GM04504 (cell line): ENCODE data around the gene VAV3.
A peak's percentile ranks its signal among the peaks of the same experiment; 100 is the strongest.
"Not testable (repeated sequence)": the region's sequence is repeated elsewhere in the genome, so short reads cannot be mapped to it uniquely, and the experiment has no call there.

Experiments
- DNase-seq: peaks from one replicate; pipeline ENCODE4 v3.0.0-alpha.2; 2012; ENCODE audit warnings: low read depth

The VAV3 gene

GRCh38 chr1:107733401-107733800 lies 231.6 kb downstream of the VAV3 start:
- not testable (repeated sequence) for DNase-seq

DNA sequence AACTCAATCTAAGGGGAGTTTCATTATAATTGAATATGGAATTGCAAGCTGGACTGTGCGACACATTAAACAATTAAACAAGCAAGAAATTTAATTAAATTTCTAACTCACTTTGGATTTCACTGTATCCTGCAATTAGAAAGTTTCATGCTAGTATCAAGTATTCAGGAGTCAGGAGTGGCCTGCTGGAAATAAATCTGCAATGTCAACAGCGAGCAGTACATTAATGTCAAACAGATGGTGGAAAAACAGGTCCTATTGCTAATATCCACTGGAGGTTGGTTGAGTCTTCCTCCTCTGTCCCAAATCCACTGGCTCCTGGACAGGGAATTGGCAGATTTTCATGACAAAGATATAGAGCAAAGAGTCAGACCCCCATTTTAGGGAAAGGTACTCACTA lies 237.1 kb downstream of the VAV3 start:
- no peak for DNase-seq

DNA sequence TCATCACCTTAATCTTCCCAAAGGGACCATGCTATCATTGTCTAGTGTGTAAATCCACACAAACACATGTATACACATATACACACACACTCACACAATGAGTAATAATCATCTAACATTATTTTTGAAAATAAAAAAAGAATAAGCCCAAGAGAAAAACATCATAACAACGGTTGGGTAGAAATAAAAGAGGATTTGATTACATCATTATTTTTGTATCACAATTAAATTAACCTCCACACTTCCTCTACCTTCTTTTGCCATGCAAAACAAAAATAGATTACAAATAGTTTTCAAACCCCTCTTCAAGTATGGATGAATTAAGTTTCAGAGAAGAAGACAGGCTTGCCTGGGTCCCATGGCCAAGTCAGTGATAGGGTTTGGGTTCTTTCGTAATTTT lies 238.1 kb downstream of the VAV3 start:
- DNase-seq, result no peak

DNA sequence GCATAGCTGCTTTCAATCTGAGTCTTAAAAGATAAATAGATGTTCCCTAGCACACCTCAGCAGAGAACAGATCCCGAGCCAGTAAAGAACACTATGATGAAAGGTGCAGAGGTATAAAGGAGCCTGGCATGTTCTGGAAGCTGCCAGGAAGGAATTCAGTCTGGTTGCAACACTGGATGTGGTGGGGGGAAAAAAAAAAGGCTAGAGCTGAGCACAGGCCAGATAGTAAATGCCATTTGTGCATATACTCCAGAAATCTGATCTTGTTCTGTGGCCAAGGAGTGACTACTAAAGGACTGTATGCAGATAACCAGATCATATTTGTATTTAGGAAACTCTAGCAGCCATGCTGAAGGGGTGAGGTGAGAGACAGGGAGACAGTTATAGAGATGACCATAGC lies 240.3 kb downstream of the VAV3 start:
- no peak for DNase-seq

GRCh38 chr1:107720210-107720609 lies 244.8 kb downstream of the VAV3 start:
- DNase-seq, result not testable (repeated sequence)

DNA sequence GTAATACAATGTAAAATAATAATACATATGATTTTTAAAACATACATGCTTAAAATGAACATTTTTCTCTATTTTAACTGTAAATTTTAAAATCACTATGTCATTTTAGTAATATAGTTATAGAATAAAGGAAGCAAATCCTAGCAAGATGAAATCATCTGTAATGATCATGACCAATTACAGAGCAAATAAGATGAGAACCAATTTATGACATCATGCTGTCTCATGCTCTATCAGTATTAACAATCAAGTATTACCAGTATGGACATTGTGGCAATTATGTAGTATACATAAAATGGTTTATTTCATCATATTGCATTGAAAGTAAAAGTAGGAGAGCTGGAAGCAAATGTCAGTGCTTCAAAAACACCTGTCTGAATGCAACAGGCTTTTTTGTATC lies 255.0 kb downstream of the VAV3 start:
- no peak for DNase-seq

GRCh38 chr1:107707111-107707510 lies 257.9 kb downstream of the VAV3 start:
- no peak for DNase-seq

DNA sequence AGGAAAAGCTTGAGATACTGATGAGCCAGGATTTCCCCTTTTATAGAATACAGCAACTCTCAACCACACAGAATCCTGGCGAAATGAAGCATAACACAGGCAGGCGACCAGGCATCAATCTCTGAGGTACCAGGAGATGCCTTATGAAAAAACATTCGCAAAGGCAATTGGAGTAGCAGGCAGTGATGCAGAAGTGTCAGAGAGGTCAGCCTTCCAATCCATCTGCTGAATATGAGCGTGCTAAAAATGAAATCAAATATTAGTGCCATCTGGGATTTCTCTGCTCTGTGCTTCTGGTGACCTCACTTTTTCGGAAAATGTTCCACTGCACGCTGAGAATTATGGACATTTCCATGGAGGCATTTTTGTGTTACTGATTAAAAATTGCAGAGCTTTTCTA lies 258.8 kb downstream of the VAV3 start:
- DNase-seq, result no peak

GRCh38 chr1:107704911-107705310 lies 260.1 kb downstream of the VAV3 start:
- no peak for DNase-seq

GRCh38 chr1:107702946-107703571 lies 261.9 kb downstream of the VAV3 start:
- DNase-seq, result no peak

- not testable (repeated sequence) for DNase-seq
Measured at GRCh38 chr1:107700651-107701050, 264.3 kb downstream of the VAV3 start.

DNA sequence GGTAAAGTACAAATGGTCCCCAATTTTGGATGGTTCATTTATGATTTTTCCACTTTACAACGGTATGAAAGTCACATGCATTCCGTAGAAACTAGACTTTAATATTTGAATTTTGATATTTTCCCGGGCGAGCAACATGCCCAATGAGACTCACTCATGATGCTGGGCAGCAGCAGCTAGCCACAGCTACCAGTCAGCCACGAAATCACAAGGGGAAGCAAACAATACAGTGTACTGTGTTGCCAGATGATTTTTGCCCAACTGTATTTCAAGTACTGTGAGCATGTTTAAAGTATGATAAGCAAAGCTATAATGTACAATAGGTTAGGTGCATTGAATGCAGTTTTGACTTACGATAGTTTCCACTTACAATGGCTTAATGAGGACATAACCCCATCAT lies 266.8 kb downstream of the VAV3 start:
- DNase-seq, result no peak

DNA sequence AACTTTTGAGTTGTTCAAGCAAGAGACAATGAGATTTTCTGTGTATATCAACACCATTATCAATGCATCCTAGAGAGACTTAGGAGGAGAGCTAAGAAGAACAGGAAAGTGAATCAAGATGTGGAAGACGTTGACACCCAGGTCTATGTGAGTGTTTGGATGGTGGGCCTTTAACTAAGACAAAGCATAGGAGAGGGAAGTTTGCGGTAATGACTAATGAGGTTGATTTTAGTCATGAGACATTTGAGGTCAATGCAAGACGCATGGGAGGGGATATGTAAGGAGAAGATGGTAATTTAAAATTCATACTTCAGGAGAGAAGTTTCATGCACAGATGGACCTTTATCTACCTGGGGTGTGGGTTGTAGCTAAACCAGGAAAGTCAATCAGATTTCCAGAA lies 269.6 kb downstream of the VAV3 start:
- DNase-seq, result no peak

DNA sequence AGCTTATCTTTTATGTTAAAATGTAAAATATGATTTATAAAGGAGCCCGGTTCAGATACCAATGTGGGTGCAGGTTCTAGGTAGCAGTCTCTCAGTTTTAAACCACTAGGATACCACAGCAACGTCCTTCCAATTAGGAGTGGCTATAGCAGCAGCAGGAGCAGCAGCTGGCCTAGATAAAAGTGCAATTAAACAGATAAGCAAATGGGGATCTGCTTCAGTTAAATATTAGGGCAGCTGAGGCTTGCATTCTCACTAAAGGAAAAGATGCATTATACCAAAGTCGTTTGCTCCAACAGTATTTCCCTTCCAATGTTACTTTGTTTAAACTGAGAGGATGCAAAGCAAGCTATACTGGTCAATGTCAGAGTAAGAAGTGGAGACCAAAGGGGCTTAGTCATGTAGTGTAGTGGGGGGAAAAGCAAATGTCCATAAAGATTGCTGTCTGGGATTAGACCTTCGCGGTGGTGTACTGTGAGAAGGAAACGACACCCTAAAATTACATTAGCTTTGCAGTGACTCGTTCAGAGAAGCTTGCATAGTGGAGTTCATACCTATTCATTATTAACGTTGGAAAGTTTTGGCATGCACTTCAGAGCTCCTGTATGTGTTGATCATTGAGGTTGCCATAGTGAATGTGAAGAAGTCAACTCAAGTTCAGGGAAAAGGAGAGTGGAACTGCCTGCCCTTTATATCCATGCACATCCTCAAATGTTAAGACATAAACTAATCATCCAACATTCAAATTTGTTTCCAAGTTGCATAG lies 272.2 kb downstream of the VAV3 start:
- no peak for DNase-seq

DNA sequence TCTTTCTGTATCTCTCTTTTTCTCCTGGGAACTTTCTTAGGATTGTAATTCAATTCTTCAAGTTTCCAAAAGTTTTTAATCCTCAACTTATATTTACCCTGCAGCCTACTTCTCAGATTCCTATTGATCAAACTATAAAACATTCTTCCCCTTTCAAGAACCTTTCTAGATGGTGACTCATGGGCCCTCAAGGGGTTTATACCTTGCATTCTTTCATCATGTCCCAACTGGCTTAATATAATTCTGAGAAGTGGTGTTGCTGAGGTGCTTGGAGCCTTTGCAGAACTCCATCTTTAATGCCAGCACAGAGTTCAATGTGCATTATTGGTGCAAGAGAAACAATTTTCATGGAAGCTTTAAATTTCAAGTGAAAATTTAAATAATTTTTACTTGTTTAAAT lies 273.4 kb downstream of the VAV3 start:
- DNase-seq, result no peak

- no peak for DNase-seq
Measured at GRCh38 chr1:107690491-107690890, 274.5 kb downstream of the VAV3 start.

DNA sequence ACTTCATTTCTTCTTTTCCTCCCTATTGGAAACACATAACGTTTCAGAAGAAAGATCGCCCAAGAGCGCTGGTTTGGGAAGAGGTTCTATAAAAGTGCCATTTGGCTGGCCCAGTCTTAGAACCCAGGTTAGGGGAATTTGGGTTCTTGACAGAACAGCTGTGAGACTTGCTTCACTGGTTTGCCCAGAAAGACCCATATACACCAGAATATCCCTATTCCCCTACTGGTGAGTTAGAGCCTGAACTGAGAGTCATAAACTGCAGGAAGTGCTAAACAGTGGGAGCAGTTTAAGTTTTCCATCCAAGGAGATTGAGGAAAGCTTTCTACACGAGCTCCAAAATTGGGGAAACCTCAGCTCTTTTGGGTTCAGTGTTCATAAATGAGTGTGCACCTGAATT lies 275.2 kb downstream of the VAV3 start:
- no peak for DNase-seq

DNA sequence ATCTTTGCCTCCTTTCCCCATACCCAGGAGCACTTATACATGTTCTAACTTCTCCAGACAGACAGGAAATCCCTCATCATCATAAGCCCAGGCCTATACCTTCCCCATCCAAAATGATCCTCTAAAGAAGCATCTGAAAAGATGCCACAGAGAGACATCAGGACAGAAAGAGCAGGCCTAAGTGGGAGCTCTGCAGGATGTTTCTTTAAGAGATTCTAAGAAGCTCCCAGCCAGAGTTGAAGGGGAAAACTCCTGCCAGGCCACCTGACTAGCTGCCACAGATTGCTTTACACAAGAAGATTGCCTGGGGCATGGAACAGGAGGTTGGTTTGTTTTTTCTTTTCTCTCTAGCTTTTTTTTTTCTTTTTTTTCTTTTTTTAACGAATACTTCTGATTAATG lies 275.8 kb downstream of the VAV3 start:
- no peak for DNase-seq

GRCh38 chr1:107687849-107688753 lies 276.9 kb downstream of the VAV3 start:
- no peak for DNase-seq

GRCh38 chr1:107683683-107684082 lies 281.3 kb downstream of the VAV3 start:
- no peak for DNase-seq

- DNase-seq, result no peak
Measured at GRCh38 chr1:107683191-107683657, 281.8 kb downstream of the VAV3 start.

DNA sequence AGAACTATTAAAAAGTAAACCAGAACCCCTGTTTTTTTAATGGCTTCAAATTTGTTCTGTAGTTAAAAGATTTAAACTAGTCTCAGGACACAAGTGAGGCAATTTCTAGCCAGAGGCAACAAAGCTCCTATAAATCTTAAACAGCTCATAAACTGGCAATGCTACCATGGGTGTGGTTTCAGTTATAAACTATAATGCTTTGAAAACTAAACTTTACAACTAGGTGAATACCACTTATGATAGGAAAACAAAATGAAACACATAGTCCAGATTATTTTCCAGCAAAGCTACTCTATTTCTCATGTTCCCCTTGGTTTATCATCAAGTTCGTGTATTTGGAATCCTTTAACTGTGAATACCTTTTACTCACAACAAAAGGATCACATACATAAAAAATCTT lies 282.5 kb downstream of the VAV3 start:
- peak; percentile 35 for DNase-seq

DNA sequence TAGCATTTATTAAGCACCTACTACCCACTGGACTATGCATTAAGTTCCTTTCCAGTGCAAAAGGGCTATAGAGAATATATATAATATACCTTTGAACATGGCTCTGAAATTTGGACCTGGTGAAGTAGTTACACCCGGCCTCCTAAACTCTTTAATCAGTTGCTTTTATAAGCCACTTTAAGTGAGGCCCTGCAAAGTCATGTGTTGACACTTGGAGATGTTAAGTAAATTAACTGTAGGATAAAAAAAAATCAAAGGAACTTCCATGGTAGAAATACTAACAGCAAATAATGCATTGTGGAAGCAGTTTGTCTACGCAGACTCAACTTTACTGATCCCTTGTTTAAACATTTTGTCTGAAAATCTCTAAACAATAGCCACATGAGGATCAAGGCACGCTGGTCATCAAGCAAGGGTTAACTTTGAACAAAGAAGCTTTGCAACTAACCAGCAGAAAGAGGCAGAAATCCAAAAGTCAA lies 283.9 kb downstream of the VAV3 start:
- DNase-seq, result no peak
